HepG2 (cell line): ENCODE measurements around the gene PSMA2. TPM values are rescaled to one million over a fixed set of nuclear protein-coding genes. Genes with fewer than 3 reads are reported as not detected.
A peak's percentile ranks its signal among the peaks of the same experiment; 100 is the strongest.

Source experiments
- FOXC1 ChIP-seq: sonication (generic); formaldehyde crosslinking; IDR thresholded peaks from 2 replicates; pipeline ENCODE4 v1.8.0; 2022; ENCODE audit warnings: mild to moderate bottlenecking, missing genetic modification reagents, borderline replicate concordance
- GABPB1 ChIP-seq: IDR thresholded peaks from 2 replicates; pipeline ENCODE4 v1.6.1; 2016; ENCODE audit warnings: mild to moderate bottlenecking, missing genetic modification reagents, moderate library complexity, missing compliant biosample characterization
- HDAC1 ChIP-seq: sonication (generic); formaldehyde crosslinking; IDR thresholded peaks from 2 replicates; pipeline ENCODE4 v1.5.1; 2020; ENCODE audit warnings: mild to moderate bottlenecking, missing genetic modification reagents
- KAT7 ChIP-seq: IDR thresholded peaks from 2 replicates; pipeline ENCODE4 v1.6.1; 2018; ENCODE audit warnings: borderline replicate concordance, missing compliant biosample characterization
- MAFF ChIP-seq: IDR thresholded peaks from 2 replicates; pipeline ENCODE4 v1.6.1; 2011; ENCODE audit warnings: low read depth, low read length, improper control_type of control experiment
- MAFG ChIP-seq: sonication (generic); formaldehyde crosslinking; IDR thresholded peaks from 2 replicates; pipeline ENCODE4 v1.5.1; 2020; ENCODE audit warnings: mild to moderate bottlenecking, missing genetic modification reagents
- NAIF1 ChIP-seq: sonication (generic); formaldehyde crosslinking; IDR thresholded peaks from 2 replicates; pipeline ENCODE4 v1.5.0; 2020; ENCODE audit warnings: mild to moderate bottlenecking, missing genetic modification reagents, borderline replicate concordance
- REXO4 ChIP-seq: sonication (generic); formaldehyde crosslinking; IDR thresholded peaks from 2 replicates; pipeline ENCODE4 v1.8.0; 2022; ENCODE audit warnings: missing genetic modification reagents, mild to moderate bottlenecking, borderline replicate concordance
- SMAD3 ChIP-seq: sonication (generic); formaldehyde crosslinking; IDR thresholded peaks from 2 replicates; pipeline ENCODE4 v1.4.0; 2020; ENCODE audit warnings: missing genetic modification reagents
- SRSF4 ChIP-seq: fragments of 200-400 bp; formaldehyde crosslinking; IDR thresholded peaks from one replicate; pipeline ENCODE4 v1.6.1; 2018; ENCODE audit warnings: mild to moderate bottlenecking, low read depth, low read length, moderate library complexity; ENCODE audit not compliant: poor library complexity, severe bottlenecking
- YY1 ChIP-seq: IDR thresholded peaks from 2 replicates; pipeline ENCODE4 v1.6.1; 2011; ENCODE audit warnings: low read length, low read depth, moderate library complexity, mild to moderate bottlenecking; ENCODE audit not compliant: insufficient read depth, insufficient replicate concordance
- ZNF547 ChIP-seq: sonication (generic); formaldehyde crosslinking; IDR thresholded peaks from 2 replicates; pipeline ENCODE4 v1.5.1; 2020; ENCODE audit warnings: mild to moderate bottlenecking, missing genetic modification reagents
- ZNF674 ChIP-seq: sonication (generic); formaldehyde crosslinking; IDR thresholded peaks from 2 replicates; pipeline ENCODE4 v1.5.0; 2020; ENCODE audit warnings: low read depth, mild to moderate bottlenecking, missing genetic modification reagents
- ZNF703 ChIP-seq: sonication (generic); formaldehyde crosslinking; IDR thresholded peaks from 2 replicates; pipeline ENCODE4 v1.5.1; 2020; ENCODE audit warnings: missing genetic modification reagents, mild to moderate bottlenecking, moderate library complexity, borderline replicate concordance
- polyA plus RNA-seq, 8 experiments: library from polyadenylated mRNA; depleted of rRNA in 3 of 8; stranded (reverse) in 7 of 8; unstranded in 1 of 8; fragments of >200 nt; fragmentation: Illumina TruSeq in 4 of 8; extraction: Trizol in 4 of 8; gene quantifications; 2 replicates each; pipeline versions ENCODE4 v1.2.1 to v1.2.3, GENCODE V29; 2011 to 2016; ENCODE audit warnings: low read depth in 4 of 8, missing spikeins in 1 of 8, mixed read lengths in 1 of 8; ENCODE audit not compliant: insufficient read depth in 1 of 8
- total RNA-seq, 5 experiments: library from RNA; depleted of rRNA; stranded (reverse); fragments of >200 nt; fragmentation: Illumina TruSeq; extraction: Trizol; gene quantifications; 2 replicates each; pipeline ENCODE4 v1.2.3, GENCODE V29; 2016; ENCODE audit warnings: low read depth in 1 of 5
- TF ChIP-seq, protein P1 (sequence below): sonication (generic); formaldehyde crosslinking; IDR thresholded peaks from 2 replicates; pipeline ENCODE4 v1.9.0; 2021; ENCODE audit warnings: mild to moderate bottlenecking, missing genetic modification reagents
- TF ChIP-seq, protein P2 (sequence below): sonication (generic); formaldehyde crosslinking; IDR thresholded peaks from 2 replicates; pipeline ENCODE4 v1.4.0; 2020; ENCODE audit warnings: missing genetic modification reagents, borderline replicate concordance
- TF ChIP-seq, protein P3 (sequence below): sonication (generic); formaldehyde crosslinking; IDR thresholded peaks from 2 replicates; pipeline ENCODE4 v1.5.0; 2020; ENCODE audit warnings: missing genetic modification reagents

The PSMA2 gene
- total and polyA plus RNA-seq, 2 of the 13 experiments (the other 11 are each of a cell fraction or from before 2014, with no cell fraction given): 125 to 266 TPM

DNA sequence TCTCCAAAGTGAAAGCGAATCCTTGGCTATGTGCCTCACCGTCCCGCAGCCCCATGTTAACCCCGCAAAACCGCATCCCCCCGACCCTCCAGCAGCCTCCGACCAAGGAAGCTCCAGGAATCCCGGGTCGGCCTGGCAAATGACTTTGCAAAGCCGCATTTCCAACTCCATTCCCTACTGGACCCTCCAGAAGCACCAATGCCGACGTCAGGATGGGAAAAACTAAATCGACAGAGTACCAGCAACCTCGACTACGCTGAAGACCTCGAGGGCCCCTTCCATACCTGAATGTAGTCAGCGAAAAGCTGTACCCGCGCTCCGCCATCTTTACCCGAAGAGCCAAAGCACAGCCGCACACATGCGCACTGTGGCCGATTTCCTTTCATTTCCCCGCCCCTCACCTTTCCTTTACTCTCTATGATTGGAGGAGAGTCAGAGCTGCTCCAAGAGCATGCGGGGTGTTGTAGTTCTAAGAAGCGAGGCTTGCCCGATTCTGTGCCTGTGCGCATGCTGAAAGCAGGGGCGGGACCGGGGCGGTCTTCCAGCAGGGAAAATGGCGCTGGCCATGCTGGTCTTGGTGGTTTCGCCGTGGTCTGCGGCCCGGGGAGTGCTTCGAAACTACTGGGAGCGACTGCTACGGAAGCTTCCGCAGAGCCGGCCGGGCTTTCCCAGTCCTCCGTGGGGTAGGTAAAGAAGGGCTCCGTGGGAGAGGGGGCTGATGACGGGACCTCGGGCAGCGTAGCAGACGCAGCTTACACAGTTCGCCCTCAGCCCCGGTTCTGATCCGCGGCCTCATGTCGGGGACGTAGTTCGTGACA, at the start of gene PSMA2, which contains the start of gene MRPL32 (continued):
- TF ChIP-seq, protein P1, sequence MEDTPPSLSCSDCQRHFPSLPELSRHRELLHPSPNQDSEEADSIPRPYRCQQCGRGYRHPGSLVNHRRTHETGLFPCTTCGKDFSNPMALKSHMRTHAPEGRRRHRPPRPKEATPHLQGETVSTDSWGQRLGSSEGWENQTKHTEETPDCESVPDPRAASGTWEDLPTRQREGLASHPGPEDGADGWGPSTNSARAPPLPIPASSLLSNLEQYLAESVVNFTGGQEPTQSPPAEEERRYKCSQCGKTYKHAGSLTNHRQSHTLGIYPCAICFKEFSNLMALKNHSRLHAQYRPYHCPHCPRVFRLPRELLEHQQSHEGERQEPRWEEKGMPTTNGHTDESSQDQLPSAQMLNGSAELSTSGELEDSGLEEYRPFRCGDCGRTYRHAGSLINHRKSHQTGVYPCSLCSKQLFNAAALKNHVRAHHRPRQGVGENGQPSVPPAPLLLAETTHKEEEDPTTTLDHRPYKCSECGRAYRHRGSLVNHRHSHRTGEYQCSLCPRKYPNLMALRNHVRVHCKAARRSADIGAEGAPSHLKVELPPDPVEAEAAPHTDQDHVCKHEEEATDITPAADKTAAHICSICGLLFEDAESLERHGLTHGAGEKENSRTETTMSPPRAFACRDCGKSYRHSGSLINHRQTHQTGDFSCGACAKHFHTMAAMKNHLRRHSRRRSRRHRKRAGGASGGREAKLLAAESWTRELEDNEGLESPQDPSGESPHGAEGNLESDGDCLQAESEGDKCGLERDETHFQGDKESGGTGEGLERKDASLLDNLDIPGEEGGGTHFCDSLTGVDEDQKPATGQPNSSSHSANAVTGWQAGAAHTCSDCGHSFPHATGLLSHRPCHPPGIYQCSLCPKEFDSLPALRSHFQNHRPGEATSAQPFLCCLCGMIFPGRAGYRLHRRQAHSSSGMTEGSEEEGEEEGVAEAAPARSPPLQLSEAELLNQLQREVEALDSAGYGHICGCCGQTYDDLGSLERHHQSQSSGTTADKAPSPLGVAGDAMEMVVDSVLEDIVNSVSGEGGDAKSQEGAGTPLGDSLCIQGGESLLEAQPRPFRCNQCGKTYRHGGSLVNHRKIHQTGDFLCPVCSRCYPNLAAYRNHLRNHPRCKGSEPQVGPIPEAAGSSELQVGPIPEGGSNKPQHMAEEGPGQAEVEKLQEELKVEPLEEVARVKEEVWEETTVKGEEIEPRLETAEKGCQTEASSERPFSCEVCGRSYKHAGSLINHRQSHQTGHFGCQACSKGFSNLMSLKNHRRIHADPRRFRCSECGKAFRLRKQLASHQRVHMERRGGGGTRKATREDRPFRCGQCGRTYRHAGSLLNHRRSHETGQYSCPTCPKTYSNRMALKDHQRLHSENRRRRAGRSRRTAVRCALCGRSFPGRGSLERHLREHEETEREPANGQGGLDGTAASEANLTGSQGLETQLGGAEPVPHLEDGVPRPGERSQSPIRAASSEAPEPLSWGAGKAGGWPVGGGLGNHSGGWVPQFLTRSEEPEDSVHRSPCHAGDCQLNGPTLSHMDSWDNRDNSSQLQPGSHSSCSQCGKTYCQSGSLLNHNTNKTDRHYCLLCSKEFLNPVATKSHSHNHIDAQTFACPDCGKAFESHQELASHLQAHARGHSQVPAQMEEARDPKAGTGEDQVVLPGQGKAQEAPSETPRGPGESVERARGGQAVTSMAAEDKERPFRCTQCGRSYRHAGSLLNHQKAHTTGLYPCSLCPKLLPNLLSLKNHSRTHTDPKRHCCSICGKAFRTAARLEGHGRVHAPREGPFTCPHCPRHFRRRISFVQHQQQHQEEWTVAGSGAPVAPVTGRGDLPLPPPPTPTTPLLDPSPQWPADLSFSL (CRISPR knock-in tag): no peak
- TF ChIP-seq, protein P2, sequence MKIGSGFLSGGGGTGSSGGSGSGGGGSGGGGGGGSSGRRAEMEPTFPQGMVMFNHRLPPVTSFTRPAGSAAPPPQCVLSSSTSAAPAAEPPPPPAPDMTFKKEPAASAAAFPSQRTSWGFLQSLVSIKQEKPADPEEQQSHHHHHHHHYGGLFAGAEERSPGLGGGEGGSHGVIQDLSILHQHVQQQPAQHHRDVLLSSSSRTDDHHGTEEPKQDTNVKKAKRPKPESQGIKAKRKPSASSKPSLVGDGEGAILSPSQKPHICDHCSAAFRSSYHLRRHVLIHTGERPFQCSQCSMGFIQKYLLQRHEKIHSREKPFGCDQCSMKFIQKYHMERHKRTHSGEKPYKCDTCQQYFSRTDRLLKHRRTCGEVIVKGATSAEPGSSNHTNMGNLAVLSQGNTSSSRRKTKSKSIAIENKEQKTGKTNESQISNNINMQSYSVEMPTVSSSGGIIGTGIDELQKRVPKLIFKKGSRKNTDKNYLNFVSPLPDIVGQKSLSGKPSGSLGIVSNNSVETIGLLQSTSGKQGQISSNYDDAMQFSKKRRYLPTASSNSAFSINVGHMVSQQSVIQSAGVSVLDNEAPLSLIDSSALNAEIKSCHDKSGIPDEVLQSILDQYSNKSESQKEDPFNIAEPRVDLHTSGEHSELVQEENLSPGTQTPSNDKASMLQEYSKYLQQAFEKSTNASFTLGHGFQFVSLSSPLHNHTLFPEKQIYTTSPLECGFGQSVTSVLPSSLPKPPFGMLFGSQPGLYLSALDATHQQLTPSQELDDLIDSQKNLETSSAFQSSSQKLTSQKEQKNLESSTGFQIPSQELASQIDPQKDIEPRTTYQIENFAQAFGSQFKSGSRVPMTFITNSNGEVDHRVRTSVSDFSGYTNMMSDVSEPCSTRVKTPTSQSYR (CRISPR knock-in tag): no peak
- TF ChIP-seq FOXC1 (CRISPR knock-in tag) (no peak), KAT7 (CRISPR knock-in tag) (peak; percentile 91), ZNF703 (CRISPR knock-in tag) (no peak), MAFG (CRISPR knock-in tag) (no peak), SRSF4 (no peak), YY1 (peak; percentile 96), ZNF674 (no peak), REXO4 (CRISPR knock-in tag) (no peak), GABPB1 (CRISPR knock-in tag) (peak; percentile 86), SMAD3 (CRISPR knock-in tag) (peak; percentile 52; the same call in 1 of the 2 replicates), NAIF1 (CRISPR knock-in tag) (no peak), MAFF (no peak), ZNF547 (no peak), HDAC1 (CRISPR knock-in tag) (peak; percentile 54)
- TF ChIP-seq, protein P3, sequence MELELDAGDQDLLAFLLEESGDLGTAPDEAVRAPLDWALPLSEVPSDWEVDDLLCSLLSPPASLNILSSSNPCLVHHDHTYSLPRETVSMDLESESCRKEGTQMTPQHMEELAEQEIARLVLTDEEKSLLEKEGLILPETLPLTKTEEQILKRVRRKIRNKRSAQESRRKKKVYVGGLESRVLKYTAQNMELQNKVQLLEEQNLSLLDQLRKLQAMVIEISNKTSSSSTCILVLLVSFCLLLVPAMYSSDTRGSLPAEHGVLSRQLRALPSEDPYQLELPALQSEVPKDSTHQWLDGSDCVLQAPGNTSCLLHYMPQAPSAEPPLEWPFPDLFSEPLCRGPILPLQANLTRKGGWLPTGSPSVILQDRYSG (CRISPR knock-in tag): no peak
